Stimulated activated CD8-positive, alpha-beta memory T cell treated with anti-CD3 and anti-CD28 coated beads, Interleukin-12 subunit alpha, Interleukin-12 subunit beta, amount 100 ng/mL, for 24 hours (primary cell): ENCODE results near the gene TLE6.
"Not testable (repeated sequence)": the region's sequence is repeated elsewhere in the genome, so short reads cannot be mapped to it uniquely, and the experiment has no call there.

Experiments used
- DNase-seq: peaks from one replicate; pipeline ENCODE4 v3.0.0-alpha.2; 2020; ENCODE audit errors: extremely low read depth

The TLE6 gene

DNA sequence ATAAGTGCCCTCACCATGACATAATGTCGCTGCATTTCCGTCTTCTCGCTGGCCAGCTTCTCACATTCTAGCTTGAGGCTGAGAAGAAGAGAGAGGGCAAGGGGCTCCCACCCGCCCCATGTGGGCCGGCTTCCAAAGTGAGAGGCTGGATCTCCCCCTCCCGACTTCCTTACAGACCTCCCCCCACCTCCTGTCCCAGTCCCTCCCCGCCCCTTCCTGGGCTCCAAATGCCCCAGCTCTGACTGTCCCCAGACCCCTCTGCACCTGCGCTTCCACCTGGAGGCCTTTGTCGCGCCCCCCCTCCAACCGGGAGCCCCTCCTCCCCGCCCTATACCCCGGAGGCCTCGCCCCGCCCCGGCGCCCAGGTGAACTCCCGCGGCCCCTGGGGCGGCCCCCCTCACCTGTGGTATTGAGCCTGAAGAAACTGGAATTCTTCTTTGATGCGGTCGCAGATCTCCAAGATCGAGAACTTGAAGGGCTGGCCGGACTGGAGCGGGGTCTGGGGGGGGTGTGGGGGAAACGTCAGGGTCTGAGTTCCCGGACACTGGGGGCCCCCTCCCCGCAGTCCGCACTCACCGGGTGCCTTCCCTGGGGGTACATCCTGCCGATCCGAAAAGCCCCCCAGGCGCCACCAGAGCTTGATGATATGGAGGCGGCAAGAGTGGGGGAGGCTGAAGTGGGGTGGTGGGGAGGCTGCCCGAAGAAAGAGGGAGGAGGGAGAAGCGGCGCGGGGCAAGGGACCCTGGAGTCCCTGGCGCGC is 51.1 kb downstream of the TLE6 start:
- no peak for DNase-seq

DNA sequence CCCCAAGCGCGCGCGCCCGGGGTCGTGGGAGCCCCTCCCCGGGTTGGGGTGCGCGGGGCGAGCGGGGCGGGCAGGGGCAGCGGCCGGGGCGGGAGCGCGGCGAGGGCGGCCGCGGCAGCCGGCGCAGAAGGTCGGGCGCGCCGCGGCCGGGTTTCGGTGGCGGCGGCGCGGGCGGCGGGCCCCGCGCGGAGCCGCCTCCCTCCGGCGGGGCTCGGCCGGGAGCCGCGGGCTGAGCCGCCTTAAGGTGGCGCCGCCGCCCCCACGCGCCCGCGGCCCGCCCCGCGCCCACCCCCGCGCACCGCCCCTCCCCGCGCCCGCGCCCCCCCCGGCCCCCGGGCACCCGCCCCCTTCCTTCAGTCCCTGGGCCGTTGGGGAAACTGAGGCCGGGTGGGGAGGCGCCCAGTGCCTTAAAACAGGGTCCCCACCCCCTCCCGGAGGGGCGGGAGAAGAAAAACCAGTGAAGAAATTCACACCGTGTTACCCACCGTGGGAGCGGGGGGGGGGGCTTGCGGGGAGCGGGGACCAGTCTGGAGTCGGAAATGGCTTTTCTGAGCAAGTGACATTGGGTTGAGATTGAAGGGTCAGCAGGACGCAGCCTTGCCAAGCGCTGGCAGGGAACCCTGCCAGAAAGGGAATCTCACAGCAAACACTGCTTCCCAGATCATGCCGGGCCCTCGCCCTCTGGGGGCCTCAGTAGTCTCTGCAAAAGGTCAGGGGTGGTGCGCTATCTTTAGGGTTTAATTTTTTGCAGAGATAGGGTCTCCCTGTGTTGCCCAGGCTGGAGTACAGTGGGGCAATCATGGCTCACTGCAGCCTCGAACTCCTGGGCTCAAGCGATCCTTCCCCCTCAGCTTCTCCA is 51.9 kb downstream of the TLE6 start, which contains the start of gene TLE2:
TLE2 (minus strand) TSS at position 216 of the 859 bp plus-strand sequence. CDS start 376 bp downstream, outside the sequence.
- no peak for DNase-seq

DNA sequence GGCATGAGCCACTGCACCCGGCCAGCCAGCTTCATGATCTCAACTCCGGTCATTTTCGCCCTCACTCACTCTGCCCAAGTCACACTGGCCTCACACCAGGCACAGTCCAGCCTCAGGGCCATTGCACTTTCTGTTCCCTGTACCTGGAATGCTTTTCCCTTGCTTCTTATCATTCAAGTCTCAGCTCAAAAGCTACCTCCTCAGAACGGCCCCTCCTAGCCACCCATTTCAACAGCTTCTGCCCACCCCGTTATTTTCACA is 54.2 kb downstream of the TLE6 start:
- DNase-seq: no peak

DNA sequence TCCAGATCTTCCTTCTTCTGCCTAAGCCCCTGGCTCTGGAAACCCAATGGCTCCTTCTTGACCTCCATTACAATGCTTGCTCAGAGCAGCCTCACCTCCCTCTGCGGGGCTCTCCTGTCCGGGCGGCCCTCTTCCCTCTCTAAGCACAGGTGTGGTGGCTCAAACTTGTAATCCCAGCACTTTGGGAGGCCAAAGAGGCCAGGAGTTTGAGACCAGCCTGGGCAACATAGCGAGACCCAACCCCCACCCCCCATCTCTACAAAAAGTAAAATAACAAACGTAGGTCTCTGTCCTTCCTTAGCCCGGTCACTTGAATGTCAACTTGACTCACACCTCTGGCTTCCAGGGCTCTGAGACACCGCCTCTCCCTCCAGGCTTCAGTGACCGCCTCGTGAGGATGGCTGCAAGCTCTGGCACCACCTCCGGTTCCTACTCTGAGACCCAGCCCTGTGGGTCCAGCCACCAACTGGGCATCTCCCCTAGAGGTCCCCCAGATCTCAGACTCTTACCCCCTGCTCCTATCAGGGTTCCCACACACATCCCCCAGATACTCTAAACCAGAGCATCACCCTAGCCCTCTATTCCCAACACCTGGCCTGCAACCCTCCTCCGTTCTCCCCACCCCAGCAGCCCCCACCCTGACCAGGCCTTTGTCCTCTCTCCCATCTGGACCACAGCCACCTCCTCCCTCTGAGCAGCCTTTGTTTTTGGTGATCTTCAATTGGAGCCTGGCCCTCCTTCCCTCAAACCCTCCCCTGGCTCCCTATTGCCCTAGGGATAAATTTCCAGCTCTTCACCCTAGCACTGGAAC is 56.4 kb downstream of the TLE6 start:
- DNase-seq: no peak

DNA sequence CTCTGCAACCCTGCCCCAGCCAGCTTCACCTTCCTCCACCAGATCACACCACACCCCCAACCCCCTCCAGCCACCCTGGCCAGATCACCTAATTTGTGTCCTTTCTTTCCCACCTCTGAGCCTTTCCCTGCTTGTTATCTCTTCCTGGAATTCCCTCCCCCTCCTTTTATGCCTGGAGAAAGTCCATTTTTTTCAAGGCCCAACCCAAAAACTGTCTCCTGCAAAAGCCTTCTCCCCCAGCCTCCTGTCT is 57.0 kb downstream of the TLE6 start:
- DNase-seq: no peak

DNA sequence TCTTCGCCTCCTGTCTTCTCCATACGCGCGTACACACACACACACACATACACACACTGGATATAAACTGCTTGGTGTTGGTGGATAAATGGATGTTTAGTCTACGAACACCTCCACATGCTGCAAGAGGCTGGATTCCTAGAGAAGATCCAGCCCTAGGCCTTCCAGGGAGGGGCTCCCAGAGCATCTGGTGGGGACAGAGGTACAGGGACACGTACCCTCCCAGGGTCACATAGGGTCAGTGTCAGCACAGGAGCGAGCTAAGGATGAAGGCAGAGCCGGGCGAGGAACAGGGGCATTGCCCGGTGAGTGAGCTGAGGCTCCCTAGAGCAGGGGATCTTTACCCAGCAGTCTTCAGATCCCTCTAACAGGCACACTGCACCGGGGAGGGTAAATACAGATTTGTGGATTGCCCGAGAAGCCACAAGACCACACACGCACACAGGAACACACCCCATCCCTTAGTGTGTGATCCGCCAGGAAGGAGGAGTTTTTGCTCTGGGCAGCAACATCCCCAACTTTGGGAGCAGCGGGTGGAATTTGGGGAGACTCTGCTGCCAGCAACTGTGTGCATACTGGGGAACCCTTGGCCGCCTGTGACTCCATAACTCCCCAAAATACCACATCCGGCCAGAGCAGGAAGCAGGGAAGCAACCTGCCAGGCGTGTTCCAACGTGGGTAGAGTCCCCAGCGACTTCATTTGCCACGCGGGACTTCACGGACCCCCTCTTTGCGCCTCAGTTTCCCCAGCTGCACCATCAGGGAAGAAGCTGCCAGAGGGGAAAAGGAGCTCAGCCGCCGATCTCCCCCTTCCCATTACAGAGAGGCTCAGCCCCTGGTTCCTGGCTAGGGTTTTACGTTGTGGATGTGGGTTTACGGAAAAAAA is 57.5 kb downstream of the TLE6 start:
- no peak for DNase-seq

DNA sequence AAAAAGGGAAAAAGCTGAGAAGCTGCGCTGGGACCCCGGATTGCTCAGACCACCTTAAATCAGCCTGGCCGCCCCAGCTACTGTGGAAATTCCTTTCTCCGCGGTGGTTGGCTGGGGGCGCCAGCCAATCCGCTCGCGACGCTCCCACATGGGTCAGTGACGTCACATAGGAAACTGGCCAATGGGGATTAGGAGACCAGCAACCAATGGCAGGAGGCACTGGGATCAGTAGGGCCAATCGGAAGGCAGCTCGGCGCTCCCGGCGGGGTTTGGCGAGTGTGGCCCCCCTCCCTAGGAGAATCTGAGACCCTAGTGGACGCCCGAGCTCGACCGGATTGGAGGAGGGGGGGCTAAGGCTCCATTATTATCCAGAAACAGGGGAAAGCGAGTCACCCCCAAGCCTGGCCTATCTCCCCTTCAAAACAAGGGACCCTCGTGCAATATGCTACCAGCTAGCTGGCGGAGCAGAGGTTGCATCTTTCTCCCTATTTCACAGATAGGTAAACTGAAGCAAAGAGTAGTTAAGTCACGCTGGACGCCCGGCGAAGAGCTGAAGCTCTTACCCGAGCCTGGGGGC is 58.3 kb downstream of the TLE6 start:
- DNase-seq: peak; percentile 91

DNA sequence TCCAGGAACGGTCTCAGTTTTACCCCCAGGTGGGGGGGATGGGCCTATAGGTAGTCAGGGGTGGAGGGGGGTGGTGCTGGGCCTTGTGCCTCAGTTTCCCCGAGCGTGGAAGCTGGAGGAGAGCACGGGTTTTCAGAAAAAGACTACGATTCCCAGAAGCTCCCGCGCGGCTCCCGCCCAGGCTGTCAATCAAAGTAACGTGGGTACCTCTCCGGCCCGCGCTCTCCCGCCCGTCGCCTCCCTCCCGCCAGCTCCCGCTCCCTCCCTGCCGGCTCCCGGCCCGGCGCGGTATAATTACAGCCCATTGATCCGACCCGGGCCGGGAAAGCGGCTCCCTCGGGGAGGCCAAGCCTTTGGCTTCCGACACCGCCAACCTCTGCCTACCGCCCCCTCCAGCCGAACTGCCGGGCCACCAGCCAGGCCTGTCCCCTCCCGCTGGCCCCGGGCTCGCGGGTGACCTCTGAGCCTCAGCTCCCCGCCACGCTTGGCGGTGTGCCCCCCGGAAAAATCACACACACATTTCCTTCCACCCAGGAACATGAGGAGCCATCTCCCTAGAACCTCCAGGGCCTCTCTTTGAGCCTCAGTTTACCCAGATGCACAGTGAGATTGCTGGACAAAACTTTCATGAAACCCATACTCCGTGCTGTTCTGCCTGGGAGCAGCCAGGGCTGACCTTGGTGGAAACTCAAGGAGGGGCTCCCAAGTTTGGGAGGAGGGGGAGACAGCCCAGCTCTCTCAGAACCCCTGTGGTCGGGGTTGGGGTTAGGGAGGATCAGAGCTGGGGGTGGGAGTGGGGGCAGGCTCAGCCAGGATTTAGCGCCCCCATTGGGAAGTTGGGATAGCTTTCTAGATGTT is 59.0 kb downstream of the TLE6 start:
- peak; percentile 57 for DNase-seq

DNA sequence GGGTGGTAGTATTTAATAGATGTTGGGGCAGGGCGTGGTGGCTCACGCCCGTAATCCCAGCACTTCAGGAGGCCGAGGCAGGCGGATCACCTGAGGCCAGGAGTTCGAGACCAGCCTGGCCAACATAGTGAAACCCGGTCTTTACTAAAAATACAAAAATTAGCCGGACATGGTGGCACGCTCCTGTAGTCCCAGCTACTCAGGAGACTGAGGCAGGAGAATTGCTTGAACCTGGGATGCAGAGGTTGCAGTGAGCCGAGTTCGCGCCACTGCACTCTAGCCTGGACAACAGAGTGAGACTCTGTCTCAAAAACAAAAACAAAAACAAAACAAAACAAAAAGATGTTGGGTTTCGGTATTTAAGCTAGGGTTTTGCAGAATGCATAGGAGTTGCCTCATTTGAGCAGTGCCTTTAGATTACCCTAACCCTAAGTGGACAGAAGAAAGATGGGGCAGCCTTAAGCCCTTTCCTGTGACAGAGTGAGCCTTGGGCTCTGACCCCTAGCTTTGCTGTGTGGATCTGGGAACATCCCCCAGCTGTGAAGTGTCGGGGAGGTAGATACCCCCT is 59.7 kb downstream of the TLE6 start:
- not testable (repeated sequence) for DNase-seq

DNA sequence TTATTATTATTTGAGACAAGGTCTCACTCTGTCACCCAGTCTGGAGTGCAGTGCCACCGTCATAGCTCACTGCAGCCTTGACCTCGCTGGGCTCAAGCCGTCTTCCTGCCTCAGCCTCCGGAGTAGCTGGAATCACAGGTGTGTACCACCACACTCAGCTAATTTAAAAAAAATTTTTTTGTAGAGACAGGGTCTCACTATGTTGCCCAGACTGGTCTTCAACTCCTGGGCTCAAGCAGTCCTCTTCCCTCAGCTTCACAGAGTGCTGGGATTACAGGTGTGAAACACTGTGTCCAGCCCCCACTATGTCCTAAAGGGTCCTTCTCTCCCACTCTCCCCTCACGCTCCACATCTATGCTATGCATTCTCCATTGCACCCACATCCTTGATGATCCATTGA is 60.9 kb downstream of the TLE6 start:
- DNase-seq: no peak

DNA sequence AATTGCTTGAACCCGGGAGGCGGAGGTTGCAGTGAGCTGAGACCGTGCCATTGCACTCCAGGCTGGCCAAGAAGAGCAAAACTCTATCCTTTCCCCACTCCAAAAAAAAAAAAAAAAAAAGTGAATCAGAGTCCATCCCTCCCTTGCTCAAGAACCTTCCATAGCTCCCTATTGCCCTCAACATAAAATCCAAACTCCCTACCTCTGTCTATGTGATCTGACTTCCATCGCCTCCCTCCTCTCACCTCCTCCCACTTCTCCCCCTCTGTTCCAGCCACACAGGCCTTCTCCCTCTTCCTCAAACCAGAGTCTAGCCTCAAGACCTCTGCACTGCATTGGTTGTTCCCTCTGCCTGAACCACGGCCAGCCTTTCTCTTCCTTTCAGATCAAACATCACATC is 61.8 kb downstream of the TLE6 start:
- no peak for DNase-seq

DNA sequence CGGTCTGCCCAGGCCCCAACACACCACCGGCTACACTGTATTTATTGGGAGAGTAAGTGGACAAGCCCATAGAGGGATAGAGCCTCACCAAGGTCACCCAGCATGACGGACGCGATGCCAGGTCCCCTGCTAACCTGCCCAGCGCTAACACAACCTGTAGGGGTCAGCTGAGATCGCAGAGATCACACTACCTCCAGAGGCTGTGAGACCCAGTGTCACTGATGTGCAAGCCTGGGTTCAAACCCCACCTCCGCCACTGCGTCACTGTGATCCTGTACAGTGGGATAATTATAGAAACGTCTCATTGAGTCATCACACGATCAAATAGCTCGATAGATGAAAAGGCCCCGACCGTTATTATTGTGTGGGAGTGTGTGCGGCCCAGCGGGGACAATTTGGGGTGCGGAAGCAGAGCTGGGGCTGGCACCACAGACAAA is 62.3 kb downstream of the TLE6 start:
- DNase-seq: no peak

DNA sequence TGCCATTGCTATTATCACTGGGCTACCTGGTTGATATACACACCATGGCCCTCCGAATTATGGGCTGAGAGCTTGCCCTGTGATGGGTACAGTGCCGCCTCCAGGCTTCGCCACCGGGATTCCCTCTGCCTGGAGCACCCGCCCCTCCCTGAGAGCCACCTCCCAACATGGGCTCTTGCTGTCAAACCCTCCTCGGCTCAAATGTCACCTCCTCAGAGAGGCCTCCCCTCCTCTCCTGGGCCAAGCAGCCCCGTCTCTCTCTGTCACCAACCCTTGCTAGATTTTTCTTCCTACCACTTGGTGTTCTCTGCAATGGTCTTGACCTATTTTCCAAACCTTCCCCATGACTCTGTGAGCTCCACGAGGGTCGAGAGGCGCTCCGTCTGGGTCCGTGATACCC is 64.0 kb downstream of the TLE6 start:
- DNase-seq: no peak

DNA sequence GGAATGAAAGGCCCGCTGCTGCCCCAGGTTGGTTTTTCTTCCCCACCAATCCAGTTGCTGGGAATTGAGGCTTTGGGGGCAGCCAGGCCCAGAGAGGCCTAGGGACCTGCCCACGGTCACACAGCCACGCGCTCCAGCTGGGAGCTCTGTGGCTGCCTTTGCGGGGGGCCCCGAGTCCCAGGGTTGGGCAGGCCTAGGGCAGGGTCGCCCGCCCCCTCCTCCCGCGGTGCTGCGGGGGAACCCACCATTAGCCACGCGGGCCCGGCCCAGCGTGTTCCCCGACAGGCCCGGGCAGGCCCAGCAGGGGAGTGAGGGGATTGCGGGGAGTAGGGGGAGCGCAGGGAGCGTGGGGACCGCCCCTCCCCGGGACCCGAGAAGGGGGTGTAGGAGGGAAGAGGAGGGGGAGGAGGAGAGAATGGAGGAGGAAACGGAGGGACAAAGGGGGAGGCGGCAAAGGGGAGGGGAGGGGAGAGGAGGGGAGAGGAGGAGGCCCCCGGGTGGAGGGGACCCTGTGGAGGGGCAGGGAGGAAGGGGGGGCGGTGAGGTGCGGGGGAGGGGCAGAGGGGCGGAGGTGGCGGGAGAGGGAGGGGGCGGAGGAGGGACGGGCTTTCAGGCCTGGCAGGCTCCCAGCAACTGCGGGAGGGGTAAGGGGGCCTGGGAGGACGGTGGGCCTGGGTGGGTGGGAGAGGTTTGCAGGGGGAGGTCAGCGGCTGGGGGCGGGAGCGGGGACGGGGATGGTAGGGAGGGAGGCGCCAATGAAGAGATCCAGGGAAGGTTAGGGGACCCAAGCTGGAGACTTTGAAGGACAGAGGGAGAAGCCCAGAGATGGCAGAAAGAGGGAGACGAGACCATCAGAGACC is 64.6 kb downstream of the TLE6 start:
- DNase-seq: no peak

DNA sequence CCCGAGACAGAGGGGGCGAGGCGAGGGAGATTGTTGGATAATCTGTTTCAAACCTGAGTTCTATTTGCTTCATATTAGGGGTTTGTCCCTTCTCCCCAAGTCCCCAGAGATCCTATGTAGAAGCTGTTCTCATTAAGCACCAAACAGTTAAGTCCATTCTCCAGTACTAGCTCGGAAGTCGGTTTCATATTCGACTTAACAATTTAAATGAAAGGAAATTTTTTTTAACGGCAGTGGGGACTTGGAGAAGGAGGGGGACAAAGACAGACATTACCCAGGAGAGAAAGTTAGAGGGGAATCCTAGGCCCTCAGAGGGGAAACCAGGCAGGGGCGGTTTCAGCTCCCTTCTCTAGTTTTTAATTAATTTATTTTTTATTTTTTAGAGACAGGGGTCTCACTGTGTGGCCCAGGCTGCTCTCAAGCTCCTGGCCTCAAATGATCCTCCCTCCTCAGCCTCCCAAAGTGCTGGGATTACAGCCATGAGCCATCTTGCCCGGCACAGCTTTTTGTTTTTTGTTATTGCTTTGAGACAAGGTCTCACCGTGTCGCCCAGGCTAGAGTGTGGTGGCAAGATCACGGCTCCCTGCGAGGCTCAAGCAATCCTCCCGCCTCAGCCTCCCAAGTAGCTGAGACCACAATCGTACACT is 65.4 kb downstream of the TLE6 start:
- DNase-seq: no peak
